SK-N-SH (cell line): Measurements from ENCODE around the gene CUEDC1. TPM values are rescaled to one million over a fixed set of nuclear protein-coding genes. Genes with fewer than 3 reads are reported as not detected.

ENCODE experiments used
- CTCF ChIA-PET: fragments of 300-600, 350-600 bp; formaldehyde crosslinking; extraction: SDS; loops from one replicate; lab custom pipeline; 2021; lab: Yijun Ruan, JAX
- POLR2A ChIA-PET: fragments of 350-600 bp; sonication (Branson Sonifier 250); formaldehyde crosslinking; extraction: SDS; loops from one replicate; lab custom pipeline; 2020; ENCODE audit warnings: antibody characterized with exemption, inconsistent platforms; lab: Yijun Ruan, JAX
- DNase-seq: peaks from one replicate; pipeline ENCODE4 v3.0.0; 2012
- H2AFZ ChIP-seq: fragments of 200-600 bp; sonication (generic); 2 replicates; pipeline ENCODE4 v1.8.1; 2016; ENCODE audit warnings: antibody characterized with exemption, mild to moderate bottlenecking, low read depth
- H3F3A ChIP-seq: fragments of 200-600 bp; sonication (generic); replicated peaks from 2 replicates; pipeline ENCODE3; 2016; ENCODE audit warnings: antibody characterized with exemption, mild to moderate bottlenecking; ENCODE audit not compliant: insufficient read depth
- H3K27ac ChIP-seq, 2 experiments: fragments of 200-500 bp in 1 of 2; fragments of 200-600 bp in 1 of 2; sonication (Bioruptor generic) in 1 of 2; sonication (generic), shearing (Covaris generic) in 1 of 2; 2 replicates each; pipeline versions ENCODE4 v1.5.1 to v1.6.1; 2014 to 2016; ENCODE audit warnings: low read depth in 2 of 2, inconsistent platforms in 1 of 2, low read length in 1 of 2, mild to moderate bottlenecking in 1 of 2, mixed read lengths in 1 of 2
- H3K27me3 ChIP-seq: fragments of 200-600 bp; sonication (generic), shearing (Covaris generic); 2 replicates; pipeline ENCODE4 v1.6.1; 2016; ENCODE audit warnings: mixed run types; ENCODE audit not compliant: insufficient read depth
- H3K36me3 ChIP-seq, 2 experiments: fragments of 200-500 bp in 1 of 2; fragments of 200-600 bp in 1 of 2; sonication (Bioruptor generic) in 1 of 2; sonication (generic) in 1 of 2; replicated peaks in 1 of 2; 2 replicates each; pipeline versions ENCODE3 to v1.5.1; 2014 to 2016; ENCODE audit warnings: low read length in 1 of 2, mild to moderate bottlenecking in 1 of 2; ENCODE audit not compliant: insufficient read depth in 2 of 2, control insufficient read depth in 1 of 2
- H3K4me1 ChIP-seq, 2 experiments: fragments of 200-500 bp in 1 of 2; fragments of 200-600 bp in 1 of 2; sonication (Bioruptor generic) in 1 of 2; sonication (generic), shearing (Covaris generic) in 1 of 2; 2 replicates each; pipeline versions ENCODE4 v1.5.1 to v1.6.1; 2014 to 2016; ENCODE audit warnings: low read depth in 1 of 2, low read length in 1 of 2, mixed run types in 1 of 2; ENCODE audit not compliant: insufficient read depth in 2 of 2, control insufficient read depth in 1 of 2
- H3K4me2 ChIP-seq: fragments of 200-600 bp; sonication (generic), shearing (Covaris generic); 2 replicates; pipeline ENCODE4 v1.6.1; 2017; ENCODE audit warnings: mixed run types
- H3K4me3 ChIP-seq, 2 experiments: fragments of 200-500 bp in 1 of 2; fragments of 200-600 bp in 1 of 2; sonication (Bioruptor generic) in 1 of 2; sonication (generic), shearing (Covaris generic) in 1 of 2; 2 replicates each; pipeline versions ENCODE4 v1.5.1 to v1.8.1; 2014 to 2016; ENCODE audit warnings: low read depth in 2 of 2, inconsistent platforms in 1 of 2, low read length in 1 of 2, mild to moderate bottlenecking in 1 of 2, mixed read lengths in 1 of 2, moderate library complexity in 1 of 2
- H3K79me2 ChIP-seq: fragments of 200-600 bp; sonication (generic); 2 replicates; pipeline ENCODE4 v1.8.1; 2017; ENCODE audit warnings: mild to moderate bottlenecking; ENCODE audit not compliant: insufficient read depth
- H3K9ac ChIP-seq: fragments of 200-600 bp; sonication (generic); 2 replicates; pipeline ENCODE4 v1.6.1; 2017; ENCODE audit warnings: mixed run types
- H3K9me2 ChIP-seq: fragments of 200-600 bp; sonication (generic); 2 replicates; pipeline ENCODE4 v1.6.1; 2017; ENCODE audit warnings: mixed run types
- H3K9me3 ChIP-seq: fragments of 200-600 bp; sonication (generic); 2 replicates; pipeline ENCODE4 v1.6.1; 2017; ENCODE audit warnings: mixed run types, mild to moderate bottlenecking, moderate library complexity
- H4K20me1 ChIP-seq: fragments of 200-600 bp; sonication (generic); 2 replicates; pipeline ENCODE4 v1.6.1; 2017; ENCODE audit warnings: mild to moderate bottlenecking, mixed run types; ENCODE audit not compliant: insufficient read depth
- ELF1 ChIP-seq: IDR thresholded peaks from 2 replicates; pipeline ENCODE4 v1.4.0; 2012
- EP300 ChIP-seq, 2 experiments: IDR thresholded peaks; 2 replicates each; pipeline versions ENCODE4 v1.4.0 to v1.6.1; 2012; ENCODE audit warnings: borderline replicate concordance in 1 of 2, low read depth in 1 of 2, low read length in 1 of 2
- FOSL2 ChIP-seq: IDR thresholded peaks from 2 replicates; pipeline ENCODE4 v1.4.0; 2012; ENCODE audit warnings: low read depth, mild to moderate bottlenecking, moderate library complexity, borderline replicate concordance
- FOXJ3 ChIP-seq: sonication (generic); formaldehyde crosslinking; IDR thresholded peaks from 2 replicates; pipeline ENCODE4 v1.5.1; 2020; ENCODE audit warnings: mild to moderate bottlenecking, missing genetic modification reagents
- GABPA ChIP-seq: IDR thresholded peaks from 2 replicates; pipeline ENCODE4 v1.4.0; 2012; ENCODE audit warnings: low read depth, mild to moderate bottlenecking
- GATA2 ChIP-seq: sonication (generic); formaldehyde crosslinking; IDR thresholded peaks from 2 replicates; pipeline ENCODE4 v1.5.0; 2020; ENCODE audit warnings: mild to moderate bottlenecking, missing genetic modification reagents
- JUND ChIP-seq: IDR thresholded peaks from 2 replicates; pipeline ENCODE4 v1.4.0; 2012
- MEF2A ChIP-seq: IDR thresholded peaks from 2 replicates; pipeline ENCODE4 v1.4.0; 2012; ENCODE audit warnings: low read depth, borderline replicate concordance
- MXI1 ChIP-seq: IDR thresholded peaks from 2 replicates; pipeline ENCODE4 v1.6.1; 2012; ENCODE audit warnings: mild to moderate bottlenecking, low read depth, low read length, improper control_type of control experiment
- NRF1 ChIP-seq: IDR thresholded peaks from 2 replicates; pipeline ENCODE4 v1.6.1; 2012; ENCODE audit warnings: low read depth, mild to moderate bottlenecking, low read length
- POLR2AphosphoS5 ChIP-seq: IDR thresholded peaks from 2 replicates; pipeline ENCODE4 v1.6.1; 2012; ENCODE audit warnings: low read depth, low read length
- RAD21 ChIP-seq: IDR thresholded peaks from 2 replicates; pipeline ENCODE4 v1.6.1; 2012; ENCODE audit warnings: mild to moderate bottlenecking, low read length
- SIN3A ChIP-seq: IDR thresholded peaks from 2 replicates; pipeline ENCODE4 v1.6.1; 2012; ENCODE audit warnings: low read depth, mild to moderate bottlenecking, low read length, moderate library complexity, borderline replicate concordance
- TAF1 ChIP-seq: IDR thresholded peaks from 2 replicates; pipeline ENCODE4 v1.6.1; 2012; ENCODE audit warnings: low read depth, mild to moderate bottlenecking, low read length, moderate library complexity, borderline replicate concordance
- TCF12 ChIP-seq: IDR thresholded peaks from 2 replicates; pipeline ENCODE4 v1.4.0; 2012
- TEAD4 ChIP-seq: IDR thresholded peaks from 2 replicates; pipeline ENCODE4 v1.4.0; 2012; ENCODE audit warnings: mild to moderate bottlenecking, borderline replicate concordance; ENCODE audit not compliant: insufficient read depth
- YY1 ChIP-seq: IDR thresholded peaks from 2 replicates; pipeline ENCODE4 v1.4.0; 2012; ENCODE audit warnings: low read depth, mild to moderate bottlenecking
- WGBS: methylation state at CpG from one replicate; pipeline ENCODE4 v1.1.6; 2017; ENCODE audit warnings: low lambda C conversion rate; 5-methylcytosine and 5-hydroxymethylcytosine counted together
- polyA plus RNA-seq, 3 experiments: library from polyadenylated mRNA; depleted of rRNA; stranded (reverse); fragments of >200 nt; gene quantifications; 2 replicates each; pipeline ENCODE4 v1.2.3, GENCODE V29; 2012
- TF ChIP-seq, protein P1 (sequence below): IDR thresholded peaks from 2 replicates; pipeline ENCODE4 v1.6.1; 2012; ENCODE audit warnings: mild to moderate bottlenecking, low read depth, low read length, moderate library complexity
- TF ChIP-seq, protein P2 (sequence below): IDR thresholded peaks from 2 replicates; pipeline ENCODE4 v1.4.0; 2012; ENCODE audit warnings: low read depth, borderline replicate concordance
- TF ChIP-seq, protein P3 (sequence below): IDR thresholded peaks from 2 replicates; pipeline ENCODE4 v1.4.0; 2012; ENCODE audit warnings: low read depth
- TF ChIP-seq, protein P4 (sequence below): IDR thresholded peaks from 2 replicates; pipeline ENCODE4 v1.4.0; 2012; ENCODE audit warnings: low read depth, borderline replicate concordance
- TF ChIP-seq, protein P5 (sequence below): IDR thresholded peaks from 2 replicates; pipeline ENCODE4; 2012

The CUEDC1 gene
- polyA plus RNA-seq, 1 of the 3 experiments (the other 2 are of a cell fraction): 58.9 TPM

DNA sequence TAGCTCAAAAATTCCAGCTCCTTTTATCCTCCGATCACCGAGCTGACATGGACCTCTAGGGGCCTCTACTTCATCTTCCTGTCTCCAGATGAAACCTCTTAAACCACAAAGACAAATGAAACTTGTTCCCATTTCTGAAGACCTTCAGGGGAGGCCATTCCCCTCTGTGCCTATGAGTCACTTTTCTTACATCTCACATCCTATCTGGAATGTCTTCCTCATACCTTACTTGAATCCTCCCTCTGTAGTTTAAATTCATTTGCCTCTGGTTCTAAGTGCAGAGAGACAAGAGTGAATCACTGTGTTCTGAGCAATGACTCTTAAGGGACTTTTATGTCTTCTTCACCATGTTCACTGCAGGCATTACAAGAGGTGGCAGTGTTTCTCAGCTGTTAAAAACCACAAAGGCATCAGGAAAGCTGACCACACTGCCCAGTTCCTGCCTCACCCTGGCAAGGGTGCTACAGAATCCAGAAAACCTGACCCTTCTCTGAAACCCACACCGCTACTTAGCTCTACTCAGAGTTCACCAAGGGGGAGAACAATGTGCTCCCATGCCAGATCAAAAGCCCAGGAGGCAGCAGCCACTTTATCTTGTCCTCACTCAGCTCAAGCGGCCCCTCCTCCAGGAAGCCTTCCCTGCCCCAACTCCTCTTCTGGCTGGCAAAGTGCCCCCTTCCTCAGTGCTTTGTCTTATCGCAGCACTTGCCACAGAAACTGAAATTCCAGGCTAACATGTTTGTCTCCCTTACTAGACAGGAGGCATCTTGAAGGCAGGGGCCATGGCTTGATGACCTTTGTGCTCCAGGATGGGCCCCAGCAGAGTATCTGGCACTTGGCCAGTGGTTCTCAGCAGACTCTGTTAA lies 6.4 kb downstream of the CUEDC1 start:
- Histone ChIP-seq H3K9ac (peak overlapping the region; percentile 58), H3K27ac (peak overlapping the region; percentile 72 to 95; a peak in 3 of 4 replicates), H3K4me2 (peak overlapping the region; percentile 71), H3F3A (peaks cover 71% of the 10 kb centered on the region), H3K9me2 (no peaks in the 10 kb centered on the region), H3K27me3 (no peaks in the 10 kb centered on the region), H3K9me3 (no peaks in the 10 kb centered on the region), H3K79me2 (peaks cover 86% of the 10 kb centered on the region), H4K20me1 (no peaks in the 10 kb centered on the region), H3K4me1 (peaks cover 32 to 81% of the 10 kb centered on the region in 2 experiments), H3K36me3 (no peaks in the 10 kb centered on the region), H3K4me3 (peak overlapping the region in 1 of 2 experiments; percentile 24; a peak in 2 of 4 replicates), H2AFZ (no peak overlapping the region)
- CTCF ChIA-PET: interaction anchor here (1.1 to 4.5 kb wide), 5 partner anchors 11 to 90 kb away, joined by 3 to 39 read pairs (median 16); no protein-coding TSS in a partner anchor
- POLR2A ChIA-PET: interaction anchor here (1.1 kb wide), 1 partner anchor 9 kb away, joined by 5 read pairs; no protein-coding TSS in a partner anchor
- DNase-seq: no peak
- 24% methylated on average over 5 of the region's 5 CpGs for WGBS
- TF ChIP-seq POLR2AphosphoS5 (peak; percentile 86), MEF2A (0 out of 2 replicates have a peak, but pooled peaks have one; percentile 47), TCF12 (peak; percentile 92), YY1 (peak; percentile 77; the same call in 1 of the 2 replicates), NRF1 (no peak), JUND (peak; percentile 95), RAD21 (peak; percentile 8; the same call in 1 of the 2 replicates), MXI1 (no peak), TEAD4 (peak; percentile 93), SIN3A (peak; percentile 71; the same call in 1 of the 2 replicates), ELF1 (peak; percentile 95), GATA2 (CRISPR knock-in tag) (no peak), EP300 (IDR thresholded peaks at IDR 0.05; ENCODE audit: borderline replicate concordance in 1 of 2, low read depth in 1 of 2, low read length in 1 of 2) (peak in 1 of 2 experiments; percentile 85; a peak in 2 of 4 replicates), FOSL2 (peak; percentile 97), GABPA (0 out of 2 replicates have a peak, but pooled peaks have one; percentile 11), TAF1 (0 out of 2 replicates have a peak, but pooled peaks have one; percentile 15), FOXJ3 (CRISPR knock-in tag) (no peak)
- TF ChIP-seq, protein P1, sequence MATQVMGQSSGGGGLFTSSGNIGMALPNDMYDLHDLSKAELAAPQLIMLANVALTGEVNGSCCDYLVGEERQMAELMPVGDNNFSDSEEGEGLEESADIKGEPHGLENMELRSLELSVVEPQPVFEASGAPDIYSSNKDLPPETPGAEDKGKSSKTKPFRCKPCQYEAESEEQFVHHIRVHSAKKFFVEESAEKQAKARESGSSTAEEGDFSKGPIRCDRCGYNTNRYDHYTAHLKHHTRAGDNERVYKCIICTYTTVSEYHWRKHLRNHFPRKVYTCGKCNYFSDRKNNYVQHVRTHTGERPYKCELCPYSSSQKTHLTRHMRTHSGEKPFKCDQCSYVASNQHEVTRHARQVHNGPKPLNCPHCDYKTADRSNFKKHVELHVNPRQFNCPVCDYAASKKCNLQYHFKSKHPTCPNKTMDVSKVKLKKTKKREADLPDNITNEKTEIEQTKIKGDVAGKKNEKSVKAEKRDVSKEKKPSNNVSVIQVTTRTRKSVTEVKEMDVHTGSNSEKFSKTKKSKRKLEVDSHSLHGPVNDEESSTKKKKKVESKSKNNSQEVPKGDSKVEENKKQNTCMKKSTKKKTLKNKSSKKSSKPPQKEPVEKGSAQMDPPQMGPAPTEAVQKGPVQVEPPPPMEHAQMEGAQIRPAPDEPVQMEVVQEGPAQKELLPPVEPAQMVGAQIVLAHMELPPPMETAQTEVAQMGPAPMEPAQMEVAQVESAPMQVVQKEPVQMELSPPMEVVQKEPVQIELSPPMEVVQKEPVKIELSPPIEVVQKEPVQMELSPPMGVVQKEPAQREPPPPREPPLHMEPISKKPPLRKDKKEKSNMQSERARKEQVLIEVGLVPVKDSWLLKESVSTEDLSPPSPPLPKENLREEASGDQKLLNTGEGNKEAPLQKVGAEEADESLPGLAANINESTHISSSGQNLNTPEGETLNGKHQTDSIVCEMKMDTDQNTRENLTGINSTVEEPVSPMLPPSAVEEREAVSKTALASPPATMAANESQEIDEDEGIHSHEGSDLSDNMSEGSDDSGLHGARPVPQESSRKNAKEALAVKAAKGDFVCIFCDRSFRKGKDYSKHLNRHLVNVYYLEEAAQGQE: 0 out of 2 replicates have a peak, but pooled peaks have one; percentile 23
- TF ChIP-seq, protein P2, sequence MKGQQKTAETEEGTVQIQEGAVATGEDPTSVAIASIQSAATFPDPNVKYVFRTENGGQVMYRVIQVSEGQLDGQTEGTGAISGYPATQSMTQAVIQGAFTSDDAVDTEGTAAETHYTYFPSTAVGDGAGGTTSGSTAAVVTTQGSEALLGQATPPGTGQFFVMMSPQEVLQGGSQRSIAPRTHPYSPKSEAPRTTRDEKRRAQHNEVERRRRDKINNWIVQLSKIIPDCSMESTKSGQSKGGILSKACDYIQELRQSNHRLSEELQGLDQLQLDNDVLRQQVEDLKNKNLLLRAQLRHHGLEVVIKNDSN: 0 out of 2 replicates have a peak, but pooled peaks have one; percentile 22
- TF ChIP-seq, protein P3, sequence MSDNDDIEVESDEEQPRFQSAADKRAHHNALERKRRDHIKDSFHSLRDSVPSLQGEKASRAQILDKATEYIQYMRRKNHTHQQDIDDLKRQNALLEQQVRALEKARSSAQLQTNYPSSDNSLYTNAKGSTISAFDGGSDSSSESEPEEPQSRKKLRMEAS: peak; percentile 65
- TF ChIP-seq, protein P4, sequence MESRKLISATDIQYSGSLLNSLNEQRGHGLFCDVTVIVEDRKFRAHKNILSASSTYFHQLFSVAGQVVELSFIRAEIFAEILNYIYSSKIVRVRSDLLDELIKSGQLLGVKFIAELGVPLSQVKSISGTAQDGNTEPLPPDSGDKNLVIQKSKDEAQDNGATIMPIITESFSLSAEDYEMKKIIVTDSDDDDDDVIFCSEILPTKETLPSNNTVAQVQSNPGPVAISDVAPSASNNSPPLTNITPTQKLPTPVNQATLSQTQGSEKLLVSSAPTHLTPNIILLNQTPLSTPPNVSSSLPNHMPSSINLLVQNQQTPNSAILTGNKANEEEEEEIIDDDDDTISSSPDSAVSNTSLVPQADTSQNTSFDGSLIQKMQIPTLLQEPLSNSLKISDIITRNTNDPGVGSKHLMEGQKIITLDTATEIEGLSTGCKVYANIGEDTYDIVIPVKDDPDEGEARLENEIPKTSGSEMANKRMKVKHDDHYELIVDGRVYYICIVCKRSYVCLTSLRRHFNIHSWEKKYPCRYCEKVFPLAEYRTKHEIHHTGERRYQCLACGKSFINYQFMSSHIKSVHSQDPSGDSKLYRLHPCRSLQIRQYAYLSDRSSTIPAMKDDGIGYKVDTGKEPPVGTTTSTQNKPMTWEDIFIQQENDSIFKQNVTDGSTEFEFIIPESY: peak; percentile 82; the same call in 1 of the 2 replicates
- TF ChIP-seq, protein P5, sequence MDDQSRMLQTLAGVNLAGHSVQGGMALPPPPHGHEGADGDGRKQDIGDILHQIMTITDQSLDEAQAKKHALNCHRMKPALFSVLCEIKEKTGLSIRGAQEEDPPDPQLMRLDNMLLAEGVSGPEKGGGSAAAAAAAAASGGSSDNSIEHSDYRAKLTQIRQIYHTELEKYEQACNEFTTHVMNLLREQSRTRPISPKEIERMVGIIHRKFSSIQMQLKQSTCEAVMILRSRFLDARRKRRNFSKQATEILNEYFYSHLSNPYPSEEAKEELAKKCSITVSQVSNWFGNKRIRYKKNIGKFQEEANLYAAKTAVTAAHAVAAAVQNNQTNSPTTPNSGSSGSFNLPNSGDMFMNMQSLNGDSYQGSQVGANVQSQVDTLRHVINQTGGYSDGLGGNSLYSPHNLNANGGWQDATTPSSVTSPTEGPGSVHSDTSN: peak; percentile 92
